GM21528 (cell line): ENCODE measurements around the gene ISLR2.

Experiments
- ATAC-seq: cut with Tn5 transposase; IDR thresholded peaks from one replicate; pipeline ENCODE4 v1.9.1; 2021; ENCODE audit warnings: mild to moderate bottlenecking, moderate library complexity; ENCODE audit not compliant: unreplicated experiment, low FRiP score

Gene ISLR2

GRCh38 chr15:74127954-74128784 is 2.2 kb upstream of the ISLR2 start:
- ATAC-seq, result no peak

- no peak for ATAC-seq
These were observed 1.4 kb upstream of the ISLR2 start for GRCh38 chr15:74128785-74129585.

- no peak for ATAC-seq
These were observed 716 bp upstream of the ISLR2 start for GRCh38 chr15:74129586-74130154.

GRCh38 chr15:74130849-74131627 is 652 bp downstream of the ISLR2 start:
- no peak for ATAC-seq

- ATAC-seq, result no peak
These were observed 1.4 kb downstream of the ISLR2 start for GRCh38 chr15:74131628-74132413.

GRCh38 chr15:74132681-74133651 is 2.6 kb downstream of the ISLR2 start:
- ATAC-seq, result no peak

GRCh38 chr15:74133694-74134386 is 3.5 kb downstream of the ISLR2 start:
- ATAC-seq, result no peak

GRCh38 chr15:74134387-74135027 is 4.1 kb downstream of the ISLR2 start:
- no peak for ATAC-seq

- ATAC-seq, result no peak
These were observed 4.7 kb downstream of the ISLR2 start for GRCh38 chr15:74135041-74135565.

- ATAC-seq, result no peak
These were observed 6.1 kb downstream of the ISLR2 start for GRCh38 chr15:74136540-74136813.

- no peak for ATAC-seq
These were observed 6.6 kb downstream of the ISLR2 start for GRCh38 chr15:74136814-74137536.

GRCh38 chr15:74137537-74137894 is 7.1 kb downstream of the ISLR2 start:
- ATAC-seq, result no peak

- ATAC-seq, result no peak
These were observed 8.3 kb downstream of the ISLR2 start for GRCh38 chr15:74138642-74139041.

GRCh38 chr15:74141591-74141990 is 11.2 kb downstream of the ISLR2 start:
- ATAC-seq, result no peak

- no peak for ATAC-seq
These were observed 13.9 kb downstream of the ISLR2 start for GRCh38 chr15:74144153-74144775.

- no peak for ATAC-seq
These were observed 16.0 kb downstream of the ISLR2 start for GRCh38 chr15:74146277-74146800.
